ENCODE results near the gene DUOX1. TPM values are rescaled to one million over a fixed set of nuclear protein-coding genes. Genes with fewer than 3 reads are reported as not detected.
A peak's percentile ranks its signal among the peaks of the same experiment; 100 is the strongest.
"Not testable (repeated sequence)": the region's sequence is repeated elsewhere in the genome, so short reads cannot be mapped to it uniquely, and the experiment has no call there.

DUOX1 gene
- total RNA-seq, 1 donor from 2014 or later = 327 TPM

DNA sequence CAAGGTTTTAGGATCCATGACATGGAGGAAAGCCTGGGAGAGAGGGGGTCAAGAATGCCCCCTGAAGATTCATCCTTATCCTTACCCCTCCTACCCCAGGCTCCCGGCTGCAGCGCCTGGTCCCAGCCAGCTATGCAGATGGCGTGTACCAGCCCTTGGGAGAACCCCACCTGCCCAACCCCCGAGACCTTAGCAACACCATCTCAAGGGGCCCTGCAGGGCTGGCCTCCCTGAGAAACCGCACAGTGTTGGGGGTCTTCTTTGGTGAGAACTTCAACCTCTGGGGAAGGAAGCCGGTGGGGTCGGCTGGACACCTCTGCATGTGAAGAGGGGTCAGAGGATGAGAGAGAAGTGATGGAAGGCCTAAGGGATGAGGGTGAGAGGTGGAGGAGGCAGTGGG lies 4.3 kb downstream of the DUOX1 start:
- peaks cover 9% of the 10 kb centered on the region for H3K4me1 ChIP-seq
- H3K27ac ChIP-seq = no peak overlapping the region
- H3K36me3 ChIP-seq = no peaks in the 10 kb centered on the region
- no peaks in the 10 kb centered on the region for H3K9me3 ChIP-seq
- ATAC-seq (no peak), DNase-seq (peak; percentile 58)
- H3K27me3 ChIP-seq = peaks cover 40% of the 10 kb centered on the region
- intact Hi-C loops (cut with DNase I) = no loop called here
- no peak overlapping the region for H3K4me3 ChIP-seq
- TF ChIP-seq, protein P1, sequence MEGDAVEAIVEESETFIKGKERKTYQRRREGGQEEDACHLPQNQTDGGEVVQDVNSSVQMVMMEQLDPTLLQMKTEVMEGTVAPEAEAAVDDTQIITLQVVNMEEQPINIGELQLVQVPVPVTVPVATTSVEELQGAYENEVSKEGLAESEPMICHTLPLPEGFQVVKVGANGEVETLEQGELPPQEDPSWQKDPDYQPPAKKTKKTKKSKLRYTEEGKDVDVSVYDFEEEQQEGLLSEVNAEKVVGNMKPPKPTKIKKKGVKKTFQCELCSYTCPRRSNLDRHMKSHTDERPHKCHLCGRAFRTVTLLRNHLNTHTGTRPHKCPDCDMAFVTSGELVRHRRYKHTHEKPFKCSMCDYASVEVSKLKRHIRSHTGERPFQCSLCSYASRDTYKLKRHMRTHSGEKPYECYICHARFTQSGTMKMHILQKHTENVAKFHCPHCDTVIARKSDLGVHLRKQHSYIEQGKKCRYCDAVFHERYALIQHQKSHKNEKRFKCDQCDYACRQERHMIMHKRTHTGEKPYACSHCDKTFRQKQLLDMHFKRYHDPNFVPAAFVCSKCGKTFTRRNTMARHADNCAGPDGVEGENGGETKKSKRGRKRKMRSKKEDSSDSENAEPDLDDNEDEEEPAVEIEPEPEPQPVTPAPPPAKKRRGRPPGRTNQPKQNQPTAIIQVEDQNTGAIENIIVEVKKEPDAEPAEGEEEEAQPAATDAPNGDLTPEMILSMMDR (IDR thresholded peaks at IDR 0.05) = no peak

DNA sequence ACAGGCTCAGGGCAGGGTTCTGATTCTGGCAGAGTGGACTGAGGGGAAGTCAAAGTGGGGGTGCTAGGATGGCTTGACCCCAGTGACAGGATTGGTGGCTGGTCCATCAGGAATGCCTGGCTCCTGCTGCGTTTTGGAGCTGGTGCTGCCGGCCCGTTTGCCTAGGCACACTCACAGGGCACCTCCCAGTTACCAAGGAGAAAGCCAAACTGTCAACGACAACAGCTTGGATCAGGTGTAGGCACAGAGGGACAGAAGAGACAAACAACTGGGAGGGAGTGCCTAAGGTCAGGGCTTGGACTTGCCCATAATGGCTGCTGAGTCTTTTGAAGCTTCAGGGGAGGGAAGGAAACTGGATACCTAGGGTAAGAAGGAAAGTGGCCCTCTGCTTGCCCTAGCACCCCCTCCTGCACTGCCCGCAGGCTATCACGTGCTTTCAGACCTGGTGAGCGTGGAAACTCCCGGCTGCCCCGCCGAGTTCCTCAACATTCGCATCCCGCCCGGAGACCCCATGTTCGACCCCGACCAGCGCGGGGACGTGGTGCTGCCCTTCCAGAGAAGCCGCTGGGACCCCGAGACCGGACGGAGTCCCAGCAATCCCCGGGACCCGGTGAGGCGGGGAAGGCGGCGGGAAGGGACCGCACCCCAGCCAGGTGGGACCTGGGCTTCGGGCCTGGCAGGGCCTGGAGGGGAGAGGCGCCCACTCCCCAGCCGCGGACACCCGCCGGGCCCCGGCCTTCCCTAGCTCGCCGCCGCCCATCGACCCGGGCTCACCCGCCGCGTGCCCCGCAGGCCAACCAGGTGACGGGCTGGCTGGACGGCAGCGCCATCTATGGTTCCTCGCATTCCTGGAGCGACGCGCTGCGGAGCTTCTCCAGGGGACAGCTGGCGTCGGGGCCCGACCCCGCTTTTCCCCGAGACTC lies 5.1 kb downstream of the DUOX1 start:
- Histone ChIP-seq H3K27ac (no peak overlapping the region), H3K4me3 (peak overlapping the region; percentile 14), H3K4me1 (peaks cover 9% of the 10 kb centered on the region), H3K9me3 (no peaks in the 10 kb centered on the region), H3K36me3 (no peaks in the 10 kb centered on the region), H3K27me3 (peaks cover 31% of the 10 kb centered on the region)
- DNase-seq = peak; percentile 71
- TF ChIP-seq, protein P1 (IDR thresholded peaks at IDR 0.05) = no peak
- no peak for ATAC-seq
- intact Hi-C loops (cut with DNase I) = no loop called here

- H3K36me3 ChIP-seq; DNase-seq; ATAC-seq; H3K27ac ChIP-seq; H3K4me1 ChIP-seq; H3K9me3 ChIP-seq; intact Hi-C loops (cut with DNase I); H3K4me3 ChIP-seq: not testable (repeated sequence)
- peaks cover 24% of the 10 kb centered on the region for H3K27me3 ChIP-seq
These were observed 6.0 kb downstream of the DUOX1 start for GRCh38 chr15:45135705-45136377.

DNA sequence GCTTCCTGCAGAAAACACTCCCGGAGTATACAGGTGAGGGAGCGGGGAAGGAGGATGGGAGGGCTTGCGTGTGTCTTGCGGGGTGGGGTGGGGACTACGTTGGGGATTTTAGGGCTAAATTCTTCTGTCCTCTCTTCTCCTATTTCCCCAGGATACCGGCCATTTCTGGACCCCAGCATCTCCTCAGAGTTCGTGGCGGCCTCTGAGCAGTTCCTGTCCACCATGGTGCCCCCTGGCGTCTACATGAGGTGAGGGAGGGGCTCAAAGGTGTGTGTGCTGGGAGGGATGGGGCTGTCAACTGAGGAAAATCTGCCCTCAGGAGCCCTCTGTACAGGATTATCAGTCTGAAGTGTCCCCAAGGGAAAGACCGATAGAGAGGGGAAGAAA lies 6.6 kb downstream of the DUOX1 start:
- Histone ChIP-seq H3K9me3 (no peaks in the 10 kb centered on the region), H3K27ac (no peak overlapping the region), H3K36me3 (no peaks in the 10 kb centered on the region), H3K4me3 (no peak overlapping the region), H3K27me3 (peaks cover 19% of the 10 kb centered on the region), H3K4me1 (peaks cover 9% of the 10 kb centered on the region)
- ATAC-seq (no peak), DNase-seq (peak; percentile 45)
- TF ChIP-seq, protein P1 (IDR thresholded peaks at IDR 0.05) = no peak
- intact Hi-C loops (cut with DNase I) = no loop called here

DNA sequence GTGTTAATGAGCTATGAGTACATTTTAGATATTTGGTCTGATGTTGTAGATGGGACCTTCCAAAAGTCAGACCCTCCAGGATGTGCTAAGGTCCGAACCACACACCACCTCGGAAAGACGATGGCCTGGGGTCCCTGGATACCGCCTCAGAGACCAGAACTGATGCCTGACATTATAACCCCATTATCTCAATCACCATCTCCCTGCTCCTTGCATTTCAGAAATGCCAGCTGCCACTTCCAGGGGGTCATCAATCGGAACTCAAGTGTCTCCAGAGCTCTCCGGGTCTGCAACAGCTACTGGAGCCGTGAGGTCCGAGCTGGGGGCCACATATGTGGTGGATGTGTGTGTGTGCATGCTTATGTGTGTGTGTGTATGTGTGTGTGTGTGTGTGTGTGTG lies 7.9 kb downstream of the DUOX1 start:
- peaks cover 19% of the 10 kb centered on the region for H3K27me3 ChIP-seq
- no peaks in the 10 kb centered on the region for H3K36me3 ChIP-seq
- ATAC-seq (no peak), DNase-seq (peak; percentile 15)
- intact Hi-C loops (cut with DNase I) = no loop called here
- no peaks in the 10 kb centered on the region for H3K9me3 ChIP-seq
- peaks cover 9% of the 10 kb centered on the region for H3K4me1 ChIP-seq
- H3K4me3 ChIP-seq = no peak overlapping the region
- no peak overlapping the region for H3K27ac ChIP-seq
- TF ChIP-seq, protein P1 (IDR thresholded peaks at IDR 0.05) = no peak
